Kidney (tissue), 14 donors: ENCODE data around the gene MGAT4B. TPM values are rescaled to one million over a fixed set of nuclear protein-coding genes. Genes with fewer than 3 reads are reported as not detected.
A peak's percentile ranks its signal among the peaks of the same experiment; 100 is the strongest.

Source experiments
- DNase-seq, 5 donors: peaks; one replicate each; pipeline ENCODE4 v3.0.0-alpha.2; 2013 to 2020
- FAIRE-seq: peaks from 2 replicates; lab custom pipeline; 2012; peaks lifted over from hg19 to GRCh38; lab: Jason Lieb, UNC
- H3K27ac ChIP-seq, 2 donors: one replicate each; pipeline ENCODE4 v1.7.0; 2013; ENCODE audit warnings: low read depth in 2 of 2, low read length in 2 of 2, inconsistent platforms in 1 of 2
- H3K27me3 ChIP-seq: one replicate; pipeline ENCODE4 v1.7.1; 2013; ENCODE audit warnings: low read length, inconsistent platforms; ENCODE audit not compliant: control insufficient read depth, insufficient read depth
- H3K36me3 ChIP-seq, 3 donors: one replicate each; pipeline versions ENCODE4 v1.7.0 to v1.7.1; 2013; ENCODE audit warnings: low read length in 3 of 3, control low read depth in 1 of 3, inconsistent platforms in 1 of 3; ENCODE audit not compliant: insufficient read depth in 3 of 3, control insufficient read depth in 2 of 3
- H3K4me1 ChIP-seq, 3 donors: one replicate each; pipeline versions ENCODE4 v1.7.0 to v1.7.1; 2013; ENCODE audit warnings: low read length in 3 of 3, inconsistent platforms in 1 of 3, low read depth in 1 of 3; ENCODE audit not compliant: control insufficient read depth in 2 of 3, insufficient read depth in 2 of 3
- H3K4me3 ChIP-seq, 3 donors: one replicate each; pipeline versions ENCODE4 v1.7.0 to v1.8.1; 2013; ENCODE audit warnings: low read length in 3 of 3, control low read depth in 1 of 3, inconsistent platforms in 1 of 3
- H3K9ac ChIP-seq, 3 donors: one replicate each; pipeline versions ENCODE4 v1.7.0 to v1.7.1; 2013; ENCODE audit warnings: low read length in 3 of 3, control low read depth in 1 of 3, inconsistent platforms in 1 of 3
- H3K9me3 ChIP-seq, 3 donors: one replicate each; pipeline versions ENCODE4 v1.7.0 to v1.7.1; 2013; ENCODE audit warnings: low read length in 3 of 3, control low read depth in 1 of 3, inconsistent platforms in 1 of 3; ENCODE audit not compliant: control insufficient read depth in 2 of 3, insufficient read depth in 1 of 3
- intact Hi-C: fragments of 100-400 bp; cut with DNase I; formaldehyde crosslinking; loops from one replicate; pipeline ENCODE4 v1.11.1; 2022
- polyA plus RNA-seq: library from polyadenylated mRNA; stranded (reverse); fragments of 350-450 nt; fragmentation: Illumina TruSeq; extraction: RNeasy Lipid Tissue Mini Kit (QIAGEN cat#74804); gene quantifications from one replicate; pipeline ENCODE4 v1.2.3, GENCODE V29; 2014; ENCODE audit warnings: low read depth, low replicate concordance; ENCODE audit not compliant: insufficient read depth
- total RNA-seq: library from RNA; stranded (reverse); fragmentation: NEBNext Ultra II Directional; extraction: Animal tissue kit (Norgen Biotek cat#: 25700); gene quantifications from one replicate; pipeline ENCODE4 v1.2.1, GENCODE V29; 2021
- TF ChIP-seq, protein P1 (sequence below): IDR thresholded peaks from 3 replicates; pipeline ENCODE4 v1.5.1; 2012; ENCODE audit warnings: mild to moderate bottlenecking, moderate library complexity, borderline replicate concordance; ENCODE audit not compliant: insufficient read depth; ENCODE audit errors: extremely low read depth
- donor health status: control.
- donor health status: control.
- donor health status: control.
- donor health status: control.
- donor health status: control.
- donor health status: DM: yes; HTN: yes; CAD: no.
- donor health status: Normal renal cell carcinoma (clear cell type).

The MGAT4B gene
- total and polyA plus RNA-seq, 2 donors from 2014 or later = 79.4 to 174 TPM

DNA sequence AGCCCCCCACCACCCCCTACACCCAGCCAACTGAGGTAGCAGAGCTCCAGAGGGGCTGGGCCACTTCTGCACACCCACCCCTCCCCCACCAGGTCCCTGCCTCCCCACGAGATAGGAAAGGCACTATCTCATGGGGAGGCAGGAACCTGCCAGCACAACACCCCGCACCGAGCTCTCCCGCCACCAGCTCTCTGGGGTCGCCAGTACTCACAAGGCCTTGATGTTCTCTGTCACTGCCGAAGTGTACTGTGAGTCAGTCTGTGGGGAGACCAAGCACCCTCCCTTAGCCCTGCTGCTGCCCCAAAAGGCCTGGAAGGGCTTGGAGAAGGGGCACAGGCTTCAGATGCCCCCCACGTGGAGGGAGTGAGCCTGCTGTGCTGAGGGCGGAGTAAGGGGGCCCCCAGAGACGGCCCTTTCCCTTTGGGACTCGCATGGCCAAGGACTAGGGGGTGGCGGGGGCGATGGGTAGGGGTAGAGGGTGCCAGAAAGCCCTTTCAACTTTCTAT, 5.9 kb downstream of the MGAT4B start:
- Histone ChIP-seq H3K4me3 (no peak overlapping the region), H3K27me3 (no peaks in the 10 kb centered on the region), H3K9ac (no peak overlapping the region), H3K9me3 (no peaks in the 10 kb centered on the region), H3K27ac (no peak overlapping the region), H3K4me1 (peaks cover 0 to 31% (median 23%) of the 10 kb centered on the region in 3 donors), H3K36me3 (peaks cover 0 to 32% (median 10%) of the 10 kb centered on the region in 3 donors)
- peak in 2 of 5 donors; percentile 48 to 65 for DNase-seq
- intact Hi-C loops = no loop called here
- FAIRE-seq = no peak
- TF ChIP-seq, protein P1, sequence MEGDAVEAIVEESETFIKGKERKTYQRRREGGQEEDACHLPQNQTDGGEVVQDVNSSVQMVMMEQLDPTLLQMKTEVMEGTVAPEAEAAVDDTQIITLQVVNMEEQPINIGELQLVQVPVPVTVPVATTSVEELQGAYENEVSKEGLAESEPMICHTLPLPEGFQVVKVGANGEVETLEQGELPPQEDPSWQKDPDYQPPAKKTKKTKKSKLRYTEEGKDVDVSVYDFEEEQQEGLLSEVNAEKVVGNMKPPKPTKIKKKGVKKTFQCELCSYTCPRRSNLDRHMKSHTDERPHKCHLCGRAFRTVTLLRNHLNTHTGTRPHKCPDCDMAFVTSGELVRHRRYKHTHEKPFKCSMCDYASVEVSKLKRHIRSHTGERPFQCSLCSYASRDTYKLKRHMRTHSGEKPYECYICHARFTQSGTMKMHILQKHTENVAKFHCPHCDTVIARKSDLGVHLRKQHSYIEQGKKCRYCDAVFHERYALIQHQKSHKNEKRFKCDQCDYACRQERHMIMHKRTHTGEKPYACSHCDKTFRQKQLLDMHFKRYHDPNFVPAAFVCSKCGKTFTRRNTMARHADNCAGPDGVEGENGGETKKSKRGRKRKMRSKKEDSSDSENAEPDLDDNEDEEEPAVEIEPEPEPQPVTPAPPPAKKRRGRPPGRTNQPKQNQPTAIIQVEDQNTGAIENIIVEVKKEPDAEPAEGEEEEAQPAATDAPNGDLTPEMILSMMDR = no peak

DNA sequence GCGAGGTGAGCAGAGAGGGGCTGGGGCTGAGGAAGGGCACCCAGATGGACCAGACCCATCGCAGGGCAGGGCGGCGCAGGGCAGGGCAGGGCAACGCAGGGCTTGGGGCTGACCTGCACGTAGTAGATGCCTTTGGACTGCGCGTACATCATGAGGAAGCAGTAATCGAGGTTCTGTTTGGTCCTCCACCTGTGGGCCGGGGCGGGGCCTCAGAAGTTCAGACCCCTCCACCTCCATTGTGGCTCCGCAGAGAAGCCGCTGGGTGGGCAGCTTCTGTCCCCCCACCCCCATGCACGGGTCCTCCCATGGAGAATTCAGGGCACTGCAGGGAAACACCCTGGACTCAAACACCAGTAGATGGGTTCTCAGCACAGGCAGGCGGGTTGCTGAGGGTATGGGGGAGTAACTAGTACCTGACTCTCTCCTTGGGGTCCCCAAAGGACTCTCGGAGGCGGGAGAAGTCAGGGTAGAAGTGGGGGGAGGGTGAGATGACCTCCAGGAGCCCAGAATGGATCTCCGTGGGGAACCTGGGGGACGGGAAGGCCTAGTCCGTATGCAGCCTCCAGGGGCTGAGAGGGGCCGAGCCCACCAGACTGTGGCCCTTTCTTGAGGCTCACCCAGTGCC, 6.5 kb downstream of the MGAT4B start:
- TF ChIP-seq, protein P1 = no peak
- no peak overlapping the region for H3K4me3 ChIP-seq
- peaks cover 0 to 33% (median 22%) of the 10 kb centered on the region in 3 donors for H3K4me1 ChIP-seq
- DNase-seq = no peak
- no peak for FAIRE-seq
- H3K27me3 ChIP-seq = no peaks in the 10 kb centered on the region
- no peak overlapping the region for H3K9ac ChIP-seq
- no peaks in the 10 kb centered on the region for H3K9me3 ChIP-seq
- intact Hi-C loops = no loop called here
- H3K27ac ChIP-seq = no peak overlapping the region
- peaks cover 0 to 32% (median 10%) of the 10 kb centered on the region in 3 donors for H3K36me3 ChIP-seq

DNA sequence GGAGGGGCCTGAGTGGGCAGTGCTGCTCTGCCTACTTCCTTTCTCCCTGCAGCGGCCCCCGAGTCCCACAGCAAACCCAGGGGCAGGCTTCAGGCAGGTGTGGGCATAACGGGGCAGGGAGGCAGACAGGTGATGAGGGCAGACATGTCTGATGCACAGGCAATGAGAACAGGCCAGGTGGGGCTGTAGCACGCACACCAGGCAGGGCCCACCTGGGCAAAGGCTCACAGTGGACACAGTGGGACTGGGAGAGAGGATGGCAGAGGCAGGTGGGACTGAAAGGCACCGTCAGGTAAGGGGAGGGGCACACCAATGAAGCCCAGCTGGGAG, 7.1 kb downstream of the MGAT4B start:
- Histone ChIP-seq H3K9ac (no peak overlapping the region), H3K27me3 (no peaks in the 10 kb centered on the region), H3K4me3 (no peak overlapping the region), H3K4me1 (peaks cover 0 to 33% (median 16%) of the 10 kb centered on the region in 3 donors), H3K9me3 (no peaks in the 10 kb centered on the region), H3K36me3 (peaks cover 0 to 32% (median 10%) of the 10 kb centered on the region in 3 donors), H3K27ac (no peak overlapping the region)
- DNase-seq = peak in 1 of 5 donors; percentile 46
- intact Hi-C loops = no loop called here
- TF ChIP-seq, protein P1 = no peak
- FAIRE-seq = no peak
